ENCODE measurements around the gene TPCN1.

The TPCN1 gene

GRCh38 chr12:113310489-113310888 is 89.2 kb downstream of the TPCN1 start:
- peak; percentile 36 for DNase-seq (ENCODE audit: low read depth)

- DNase-seq (ENCODE audit: low read depth) = no peak
Observed at GRCh38 chr12:113314121-113314529, 92.9 kb downstream of the TPCN1 start.

GRCh38 chr12:113315358-113315757 is 94.1 kb downstream of the TPCN1 start:
- DNase-seq (ENCODE audit: low read depth) = no peak

- DNase-seq (ENCODE audit: low read depth) = no peak
Observed at GRCh38 chr12:113316155-113316554, 94.9 kb downstream of the TPCN1 start.

GRCh38 chr12:113317122-113317521 is 95.9 kb downstream of the TPCN1 start:
- no peak for DNase-seq (ENCODE audit: low read depth)

- DNase-seq (ENCODE audit: low read depth) = no peak
Observed at GRCh38 chr12:113318046-113318656, 96.9 kb downstream of the TPCN1 start.

- no peak for DNase-seq (ENCODE audit: low read depth)
Observed at GRCh38 chr12:113318900-113319628, 97.8 kb downstream of the TPCN1 start.

- DNase-seq (ENCODE audit: low read depth) = no peak
Observed at GRCh38 chr12:113320401-113320800, 99.1 kb downstream of the TPCN1 start.

GRCh38 chr12:113322343-113322742 is 101.1 kb downstream of the TPCN1 start:
- peak; percentile 93 for DNase-seq (ENCODE audit: low read depth)

- DNase-seq (ENCODE audit: low read depth) = peak; percentile 73
Observed at GRCh38 chr12:113325916-113326315, 104.7 kb downstream of the TPCN1 start.

- DNase-seq (ENCODE audit: low read depth) = no peak
Observed at GRCh38 chr12:113326775-113327395, 105.6 kb downstream of the TPCN1 start.

GRCh38 chr12:113328368-113328889 is 107.2 kb downstream of the TPCN1 start:
- DNase-seq (ENCODE audit: low read depth) = no peak

- no peak for DNase-seq (ENCODE audit: low read depth)
Observed at GRCh38 chr12:113329022-113329790, 107.9 kb downstream of the TPCN1 start.

GRCh38 chr12:113329791-113330417 is 108.6 kb downstream of the TPCN1 start:
- DNase-seq (ENCODE audit: low read depth) = no peak

GRCh38 chr12:113330505-113330904 is 109.2 kb downstream of the TPCN1 start:
- no peak for DNase-seq (ENCODE audit: low read depth)

- DNase-seq (ENCODE audit: low read depth) = no peak
Observed at GRCh38 chr12:113332688-113333417, 111.6 kb downstream of the TPCN1 start.

GRCh38 chr12:113333418-113333750 is 112.1 kb downstream of the TPCN1 start:
- DNase-seq (ENCODE audit: low read depth) = no peak

- no peak for DNase-seq (ENCODE audit: low read depth)
Observed at GRCh38 chr12:113333877-113334785, 112.9 kb downstream of the TPCN1 start.

GRCh38 chr12:113334786-113335539 is 113.7 kb downstream of the TPCN1 start, which contains the start of gene SLC8B1:
SLC8B1 (minus strand) TSS chr12:113335109; CDS start chr12:113332878, 2,231 bp downstream.
- peak; percentile 70 for DNase-seq (ENCODE audit: low read depth)

Data from iris pigment epithelial cell (primary cell).